CD4-positive, CD25-positive, alpha-beta regulatory T cell (primary cell): Measurements from ENCODE around the gene SLC39A9. TPM values are rescaled to one million over a fixed set of nuclear protein-coding genes. Genes with fewer than 3 reads are reported as not detected.
A peak's percentile ranks its signal among the peaks of the same experiment; 100 is the strongest.

ENCODE experiments used
- ATAC-seq, 2 donors: fragments of 150-1000 bp; cut with Tn5 transposase; one replicate each; pipeline ENCODE4 v1.10.0; 2021; ENCODE audit warnings: low read depth in 2 of 2, moderate number of reproducible peaks in 2 of 2, moderate library complexity in 1 of 2
- DNase-seq, 3 donors: peaks; one replicate each; pipeline versions ENCODE4 v3.0.0 to v3.0.0-alpha.2; 2012 to 2022; ENCODE audit warnings: mixed read lengths in 1 of 3
- H3K27ac ChIP-seq: one replicate; pipeline ENCODE4 v1.7.0; 2013; ENCODE audit warnings: mild to moderate bottlenecking, low read length; ENCODE audit not compliant: insufficient read depth, poor library complexity, severe bottlenecking
- H3K27me3 ChIP-seq: one replicate; pipeline ENCODE4 v1.7.0; 2013; ENCODE audit warnings: low read length; ENCODE audit not compliant: control insufficient read depth, insufficient read depth
- H3K36me3 ChIP-seq: one replicate; pipeline ENCODE4 v1.7.0; 2013; ENCODE audit warnings: mild to moderate bottlenecking, low read length, moderate library complexity; ENCODE audit not compliant: control insufficient read depth, insufficient read depth
- H3K4me1 ChIP-seq: 2 replicates; pipeline ENCODE4 v1.7.0; 2013; ENCODE audit warnings: mild to moderate bottlenecking, low read length; ENCODE audit not compliant: insufficient read depth, control insufficient read depth, poor library complexity, severe bottlenecking
- H3K4me3 ChIP-seq: one replicate; pipeline ENCODE4 v1.7.0; 2013; ENCODE audit warnings: low read depth, mild to moderate bottlenecking, low read length, moderate library complexity
- H3K9me3 ChIP-seq, 2 experiments: 1 replicate in 1 of 2; 2 replicates in 1 of 2; pipeline ENCODE4 v1.7.0; 2013; ENCODE audit warnings: low read length in 2 of 2, mild to moderate bottlenecking in 1 of 2, moderate library complexity in 1 of 2; ENCODE audit not compliant: control insufficient read depth in 2 of 2
- H3K27ac Mint-ChIP-seq, 3 donors: one replicate each; pipeline ENCODE4 v1.8.0; 2020 to 2022; ENCODE audit warnings: mild to moderate bottlenecking in 3 of 3, mixed read lengths in 3 of 3, moderate library complexity in 2 of 3
- H3K27me3 Mint-ChIP-seq: one replicate; pipeline ENCODE4 v1.8.0; 2022; ENCODE audit warnings: mild to moderate bottlenecking, mixed read lengths
- H3K36me3 Mint-ChIP-seq: one replicate; pipeline ENCODE4 v1.8.0; 2020; ENCODE audit warnings: mixed read lengths
- H3K4me1 Mint-ChIP-seq, 4 donors: one replicate each; pipeline ENCODE4 v1.8.0; 2020 to 2022; ENCODE audit warnings: mixed read lengths in 4 of 4, mild to moderate bottlenecking in 1 of 4
- H3K4me3 Mint-ChIP-seq, 4 donors: one replicate each; pipeline ENCODE4 v1.8.0; 2020 to 2022; ENCODE audit warnings: mild to moderate bottlenecking in 4 of 4, mixed read lengths in 4 of 4, moderate library complexity in 3 of 4
- H3K9me3 Mint-ChIP-seq, 7 donors: one replicate each; pipeline ENCODE4 v1.8.0; 2020 to 2022; ENCODE audit warnings: mixed read lengths in 7 of 7, mild to moderate bottlenecking in 3 of 7, moderate library complexity in 2 of 7
- polyA plus RNA-seq, 4 donors: library from polyadenylated mRNA; unstranded; fragments of 300-500 nt; fragmentation: Illumina TruSeq; gene quantifications; one replicate each; pipeline ENCODE4 v1.2.3, GENCODE V29; 2021
- total RNA-seq: library from RNA; stranded (reverse); gene quantifications from one replicate; pipeline ENCODE4 v1.2.3, GENCODE V29; 2022

SLC39A9 gene
- total and polyA plus RNA-seq, 5 donors from 2014 or later = 16.4 to 33.1 (median 22.2) TPM

DNA sequence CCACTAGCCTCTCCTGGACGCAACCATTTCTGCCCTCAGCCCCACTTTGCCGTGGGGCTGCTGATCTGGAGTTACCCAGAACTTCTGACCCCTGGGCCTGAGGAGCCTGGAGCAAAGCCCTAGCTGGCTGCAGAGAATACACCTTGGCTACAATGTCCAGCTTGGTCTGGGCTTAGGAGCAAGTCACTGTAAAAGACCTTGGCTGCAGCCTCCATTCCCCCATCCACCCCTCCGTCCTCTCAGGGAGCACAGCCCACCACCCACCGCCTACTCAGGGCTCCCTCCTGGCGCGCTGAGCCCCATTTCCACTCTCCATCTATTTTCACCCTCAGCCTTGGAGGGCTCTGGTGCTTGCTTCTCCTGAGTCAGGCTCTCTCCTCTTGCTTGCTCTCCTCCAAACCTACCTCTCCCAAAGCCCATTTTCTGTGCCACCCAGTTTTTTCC is 43.3 kb upstream of the SLC39A9 start:
- H3K4me1 Mint-ChIP-seq = peaks cover 5 to 19% (median 13%) of the 10 kb centered on the region in 4 donors
- H3K4me3 Mint-ChIP-seq = peak overlapping the region in 3 of 4 donors; percentile 78 to 88 (median 79)
- Histone ChIP-seq H3K4me3 (peak overlapping the region; percentile 58), H3K27me3 (no peaks in the 10 kb centered on the region), H3K4me1 (peaks cover 19% of the 10 kb centered on the region), H3K27ac (peak overlapping the region; percentile 72), H3K9me3 (no peaks in the 10 kb centered on the region), H3K36me3 (no peaks in the 10 kb centered on the region)
- no peaks in the 10 kb centered on the region for H3K27me3 Mint-ChIP-seq
- H3K9me3 Mint-ChIP-seq = no peaks in the 10 kb centered on the region
- H3K36me3 Mint-ChIP-seq = peaks cover 5% of the 10 kb centered on the region
- DNase-seq (no peak), ATAC-seq (no peak)
- H3K27ac Mint-ChIP-seq = peak overlapping the region; percentile 93 to 99 (median 96)

DNA sequence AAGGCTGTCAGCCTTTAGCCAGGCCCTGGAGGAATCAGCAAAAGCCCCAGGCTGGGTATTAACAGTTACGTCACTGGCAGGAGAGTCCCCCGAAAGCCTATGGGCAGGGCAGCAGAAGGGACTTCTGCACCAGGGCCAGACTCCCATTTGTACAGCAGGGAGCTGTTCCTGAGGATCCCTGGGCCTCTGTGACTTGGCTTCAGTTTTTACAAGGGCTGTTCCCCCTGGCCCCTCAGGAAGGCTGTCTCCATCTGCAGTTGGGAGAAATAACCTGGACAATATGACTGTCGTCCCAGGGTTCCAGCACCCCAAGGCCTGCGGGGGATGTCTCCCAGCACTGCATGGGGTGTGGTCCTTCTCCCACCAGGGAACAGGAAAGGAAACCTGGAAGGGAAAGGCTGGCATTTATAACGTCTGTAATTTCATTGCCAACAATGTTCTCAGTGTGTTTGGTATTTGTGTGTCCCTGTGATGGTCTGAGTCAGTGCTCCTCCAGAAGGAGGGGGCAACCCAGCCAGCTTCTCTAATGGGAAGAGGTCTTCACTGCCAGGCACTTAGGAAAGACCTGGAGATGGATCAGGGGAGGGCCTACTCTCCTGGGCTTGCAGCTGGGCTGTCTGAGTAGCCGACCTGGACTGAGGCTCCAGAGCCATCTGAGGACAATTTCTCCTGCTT is 42.7 kb upstream of the SLC39A9 start:
- Mint-ChIP-seq H3K36me3 (peaks cover 5% of the 10 kb centered on the region), H3K9me3 (no peaks in the 10 kb centered on the region), H3K4me3 (no peak overlapping the region), H3K27ac (peak overlapping the region in 2 of 3 donors; percentile 42 to 93), H3K4me1 (peaks cover 5 to 19% (median 13%) of the 10 kb centered on the region in 4 donors), H3K27me3 (no peaks in the 10 kb centered on the region)
- no peak overlapping the region for H3K4me3 ChIP-seq
- DNase-seq = no peak
- H3K27me3 ChIP-seq = no peaks in the 10 kb centered on the region
- no peak for ATAC-seq
- no peaks in the 10 kb centered on the region for H3K36me3 ChIP-seq
- no peak overlapping the region for H3K27ac ChIP-seq
- H3K9me3 ChIP-seq = no peaks in the 10 kb centered on the region
- peaks cover 19% of the 10 kb centered on the region for H3K4me1 ChIP-seq

DNA sequence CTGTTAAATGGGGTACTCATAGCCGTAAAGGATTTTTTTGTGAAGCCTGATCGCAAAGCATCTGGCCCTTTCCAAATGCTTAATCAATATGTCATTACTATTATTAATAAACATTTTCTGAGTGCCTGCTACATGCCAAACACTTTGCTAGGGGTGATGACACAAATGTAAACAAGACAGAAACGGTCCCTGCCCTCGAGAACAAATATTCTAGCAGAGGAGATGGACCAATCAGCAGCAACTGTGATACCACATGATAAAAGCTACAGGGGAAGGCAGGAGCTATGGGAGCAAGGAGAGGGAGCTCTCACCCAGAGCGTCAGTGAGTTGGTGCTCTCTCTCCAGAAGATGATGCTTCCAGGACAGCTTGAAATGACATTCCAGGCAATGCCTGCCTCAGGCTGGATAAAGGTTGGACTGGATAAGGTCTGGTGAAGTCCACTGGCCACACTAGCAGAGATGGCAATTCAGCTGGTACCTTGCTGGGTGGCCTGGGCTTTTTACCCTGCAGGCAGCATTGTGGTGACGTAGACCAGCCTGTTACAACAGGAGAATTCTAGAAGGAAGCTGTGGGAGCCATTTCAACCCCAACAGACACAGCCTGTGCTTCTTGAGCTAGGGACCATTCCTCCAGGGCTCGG is 41.5 kb upstream of the SLC39A9 start:
- Histone ChIP-seq H3K4me3 (no peak overlapping the region), H3K4me1 (peaks cover 19% of the 10 kb centered on the region), H3K27ac (no peak overlapping the region), H3K27me3 (no peaks in the 10 kb centered on the region), H3K9me3 (no peaks in the 10 kb centered on the region), H3K36me3 (no peaks in the 10 kb centered on the region)
- Mint-ChIP-seq H3K27me3 (no peaks in the 10 kb centered on the region), H3K9me3 (no peaks in the 10 kb centered on the region), H3K27ac (no peak overlapping the region), H3K36me3 (peaks cover 5% of the 10 kb centered on the region), H3K4me3 (no peak overlapping the region), H3K4me1 (peaks cover 5 to 19% (median 13%) of the 10 kb centered on the region in 4 donors)
- DNase-seq (no peak), ATAC-seq (no peak)

DNA sequence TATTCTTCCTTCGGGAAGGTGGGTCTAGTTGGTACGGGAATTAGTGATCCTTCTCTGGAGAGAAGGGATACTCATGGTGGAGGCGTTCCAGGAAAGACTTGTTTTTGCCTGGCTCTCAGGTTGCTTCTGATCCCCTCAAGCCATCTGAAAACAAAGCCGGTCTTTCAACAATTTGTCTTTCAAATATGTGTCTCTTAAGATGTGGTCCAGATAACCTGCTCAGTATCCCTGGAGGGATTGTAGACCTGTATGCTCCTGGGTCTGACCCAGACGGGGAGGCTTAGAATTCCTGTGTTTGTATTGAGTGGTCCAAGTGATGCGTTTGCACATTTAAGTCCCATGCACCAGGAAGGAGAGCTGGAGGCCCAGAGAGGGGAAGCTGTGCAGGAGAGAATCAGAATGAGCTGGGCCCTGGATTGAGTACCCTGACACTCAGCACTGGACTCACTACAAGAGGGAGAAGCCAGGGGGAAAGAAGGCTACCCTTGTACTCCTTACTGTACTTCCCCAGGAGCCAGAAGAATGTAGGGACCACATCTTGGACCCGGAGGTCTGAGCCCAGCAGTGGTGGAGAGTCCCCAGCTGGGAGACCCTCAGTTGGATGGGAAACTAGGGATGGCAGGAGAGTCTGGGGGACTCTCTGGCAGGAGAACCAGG is 40.8 kb upstream of the SLC39A9 start:
- Mint-ChIP-seq H3K9me3 (no peaks in the 10 kb centered on the region), H3K4me1 (peaks cover 5 to 19% (median 13%) of the 10 kb centered on the region in 4 donors), H3K4me3 (no peak overlapping the region), H3K27me3 (no peaks in the 10 kb centered on the region), H3K36me3 (peaks cover 5% of the 10 kb centered on the region), H3K27ac (no peak overlapping the region)
- no peak for DNase-seq
- Histone ChIP-seq H3K4me1 (peaks cover 19% of the 10 kb centered on the region), H3K27me3 (no peaks in the 10 kb centered on the region), H3K36me3 (no peaks in the 10 kb centered on the region), H3K27ac (no peak overlapping the region), H3K4me3 (no peak overlapping the region), H3K9me3 (no peaks in the 10 kb centered on the region)
- no peak for ATAC-seq

DNA sequence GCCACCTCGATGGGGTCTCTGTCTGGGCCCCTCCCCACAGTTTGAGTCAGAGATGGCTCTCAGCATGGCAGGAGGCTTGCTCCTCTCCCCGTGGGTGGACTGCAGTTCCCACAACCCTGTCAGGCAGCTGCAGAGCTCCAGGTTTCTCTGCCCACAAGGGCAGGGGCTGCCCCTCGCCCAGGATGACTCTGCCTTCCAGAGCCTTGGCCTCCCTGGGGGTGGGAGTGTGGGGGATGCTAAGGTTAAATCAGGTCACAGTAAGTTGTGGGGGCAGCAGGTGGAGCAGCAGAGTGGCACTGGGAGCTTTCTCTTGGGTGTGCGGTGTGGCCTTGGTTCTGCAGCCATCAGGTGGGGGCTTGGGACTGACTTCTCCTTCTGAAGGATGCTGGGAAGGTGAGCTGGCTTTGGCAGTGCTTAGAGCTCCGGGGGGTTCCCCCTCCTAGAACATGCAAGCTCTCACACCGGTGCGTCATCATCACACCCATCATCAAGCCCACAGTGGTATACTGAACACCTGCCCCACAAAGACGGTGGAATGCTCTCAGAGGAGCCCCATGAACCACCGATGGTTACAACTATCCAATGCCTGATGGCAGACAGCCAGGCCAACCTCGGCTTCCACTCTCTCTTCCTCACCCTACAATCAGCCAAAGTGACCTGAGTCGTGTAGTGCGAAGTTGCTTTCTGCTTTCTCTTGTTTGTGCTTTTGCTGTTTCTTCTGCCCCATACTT is 40.1 kb upstream of the SLC39A9 start:
- Mint-ChIP-seq H3K4me3 (peak overlapping the region in 1 of 4 donors; percentile 38), H3K9me3 (no peaks in the 10 kb centered on the region), H3K27me3 (no peaks in the 10 kb centered on the region), H3K27ac (peak overlapping the region in 1 of 3 donors; percentile 87), H3K36me3 (peaks cover 5% of the 10 kb centered on the region), H3K4me1 (peaks cover 5 to 19% (median 12%) of the 10 kb centered on the region in 4 donors)
- no peak overlapping the region for H3K4me3 ChIP-seq
- ATAC-seq (peak in 1 of 2 donors; percentile 8), DNase-seq (no peak)
- H3K9me3 ChIP-seq = no peaks in the 10 kb centered on the region
- peaks cover 19% of the 10 kb centered on the region for H3K4me1 ChIP-seq
- H3K27me3 ChIP-seq = no peaks in the 10 kb centered on the region
- no peak overlapping the region for H3K27ac ChIP-seq
- no peaks in the 10 kb centered on the region for H3K36me3 ChIP-seq

DNA sequence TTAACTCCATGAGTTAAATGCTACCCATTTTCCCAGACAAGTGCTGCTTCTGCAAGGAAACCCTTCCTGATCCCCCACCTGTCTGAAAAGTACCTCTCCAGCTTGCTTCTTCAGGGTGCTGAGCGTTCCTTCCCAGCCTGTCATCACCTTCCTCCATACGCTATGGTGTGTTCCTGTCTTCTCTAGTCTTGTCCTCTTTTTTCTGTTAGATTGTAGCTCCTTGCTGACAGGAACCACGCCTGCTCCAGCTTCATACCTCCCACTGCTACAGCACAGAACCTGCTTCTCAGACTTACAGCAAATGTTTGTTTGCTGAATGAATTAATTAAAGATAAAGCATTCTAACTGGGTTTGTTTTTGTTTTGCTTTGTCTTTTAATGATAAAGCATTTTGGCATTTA is 39.5 kb upstream of the SLC39A9 start:
- no peak overlapping the region for H3K4me3 ChIP-seq
- Mint-ChIP-seq H3K4me3 (no peak overlapping the region), H3K27ac (peak overlapping the region in 1 of 3 donors; percentile 87), H3K9me3 (no peaks in the 10 kb centered on the region), H3K27me3 (no peaks in the 10 kb centered on the region), H3K4me1 (peaks cover 5 to 14% (median 10%) of the 10 kb centered on the region in 4 donors), H3K36me3 (peaks cover 5% of the 10 kb centered on the region)
- H3K27me3 ChIP-seq = no peaks in the 10 kb centered on the region
- no peaks in the 10 kb centered on the region for H3K9me3 ChIP-seq
- H3K36me3 ChIP-seq = no peaks in the 10 kb centered on the region
- ATAC-seq (no peak), DNase-seq (no peak)
- H3K4me1 ChIP-seq = peaks cover 15% of the 10 kb centered on the region
- no peak overlapping the region for H3K27ac ChIP-seq

DNA sequence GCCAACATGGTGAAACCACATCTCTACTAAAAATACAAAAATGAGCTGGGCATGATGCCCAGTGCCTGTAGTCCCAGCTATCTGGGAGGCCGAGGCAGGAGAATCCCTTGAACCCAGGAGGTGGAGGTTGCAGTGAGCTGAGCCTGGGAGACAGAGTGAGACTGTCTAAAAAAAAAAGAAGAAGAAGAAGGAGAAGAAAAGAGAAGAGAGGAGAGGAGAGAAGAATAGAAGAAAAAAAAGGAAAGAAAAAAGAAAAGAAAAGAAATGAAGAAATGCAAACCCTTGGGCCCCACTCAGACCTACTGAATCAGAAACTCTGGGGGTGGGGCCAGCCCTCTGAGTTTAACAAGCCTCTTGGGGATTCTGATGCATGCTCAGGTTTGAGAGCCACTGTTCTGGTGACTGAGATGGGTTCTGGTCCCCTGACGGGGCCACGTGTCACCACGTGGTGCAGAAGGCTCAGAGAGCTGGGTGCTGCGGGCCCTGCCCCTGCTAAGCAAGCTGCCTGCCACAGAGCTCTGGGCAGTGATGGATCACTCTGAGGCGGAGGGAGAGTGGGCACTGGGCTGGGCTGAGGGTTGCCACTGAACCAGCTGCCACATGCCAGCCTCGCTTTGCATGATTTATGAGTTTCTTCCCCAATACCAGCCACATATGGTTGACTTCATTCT is 37.9 kb upstream of the SLC39A9 start:
- H3K27ac Mint-ChIP-seq = no peak overlapping the region

More for the DNA sequence above, 37.9 kb upstream of the SLC39A9 start:
- no peaks in the 10 kb centered on the region for H3K36me3 ChIP-seq
- no peaks in the 10 kb centered on the region for H3K9me3 ChIP-seq
- Mint-ChIP-seq H3K36me3 (no peaks in the 10 kb centered on the region), H3K4me3 (no peak overlapping the region), H3K4me1 (no peaks in the 10 kb centered on the region), H3K9me3 (no peaks in the 10 kb centered on the region), H3K27me3 (no peaks in the 10 kb centered on the region)
- DNase-seq (no peak), ATAC-seq (peak in 1 of 2 donors; percentile 11)
- H3K4me1 ChIP-seq = no peaks in the 10 kb centered on the region
- H3K27ac ChIP-seq = no peak overlapping the region
- no peak overlapping the region for H3K4me3 ChIP-seq
- H3K27me3 ChIP-seq = no peaks in the 10 kb centered on the region
